SH-SY5Y (cell line): ENCODE results near the gene UVRAG.

Experiments
- GATA2 ChIP-seq: IDR thresholded peaks from 2 replicates; pipeline ENCODE4 v1.6.1; 2011; ENCODE audit warnings: mild to moderate bottlenecking, low read depth, low read length
- GATA3 ChIP-seq: IDR thresholded peaks from 2 replicates; pipeline ENCODE4 v1.6.1; 2011; ENCODE audit warnings: low read depth, mild to moderate bottlenecking, low read length, moderate library complexity

DNA sequence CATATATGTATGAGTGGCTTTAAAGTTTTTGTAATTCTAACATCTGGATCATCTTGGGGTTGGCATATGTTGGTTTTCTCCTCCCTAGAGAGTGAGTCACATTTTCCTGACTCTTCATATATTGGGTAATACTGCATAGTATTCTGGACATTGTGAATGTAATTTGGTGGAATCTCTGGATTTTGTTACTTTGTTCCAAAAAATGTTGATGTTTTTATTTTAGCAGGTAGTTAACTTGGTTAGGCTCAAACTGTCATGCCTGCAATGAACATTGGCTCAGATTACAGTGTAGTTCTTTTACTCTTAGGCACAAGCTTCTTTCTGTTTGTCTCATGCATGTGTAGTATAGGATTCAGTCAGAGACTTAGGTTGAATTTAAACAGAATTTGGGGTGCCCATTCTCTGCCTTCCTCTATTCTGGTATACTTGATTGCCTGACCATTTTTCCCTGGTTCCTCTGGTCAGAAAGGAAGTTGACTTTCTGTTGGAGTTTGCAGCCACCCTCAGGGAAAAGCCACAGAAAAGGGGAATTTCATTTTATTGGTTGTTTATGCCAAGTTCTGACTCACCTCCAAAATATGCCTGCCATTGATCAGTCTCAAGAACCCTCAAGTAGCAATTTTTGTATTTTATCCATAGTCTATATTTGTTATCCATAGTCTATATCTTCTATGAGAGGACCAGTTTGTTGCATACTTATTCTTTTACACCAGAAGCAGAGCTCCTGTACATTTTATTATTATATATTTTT is 151.7 kb downstream of the UVRAG start:
- no peak for TF ChIP-seq GATA3
- TF ChIP-seq GATA2, result no peak
